SIG-M5 treated with dmso at 0.1 percent for 504 hours (cell line): ENCODE data around the gene ZNF579.
"Not testable (repeated sequence)": the region's sequence is repeated elsewhere in the genome, so short reads cannot be mapped to it uniquely, and the experiment has no call there.

Experiments used
- DNase-seq: peaks from one replicate; lab custom pipeline; 2025; ENCODE audit not compliant: unreplicated experiment; lab: John Stamatoyannopoulos, UW

The ZNF579 gene

DNA sequence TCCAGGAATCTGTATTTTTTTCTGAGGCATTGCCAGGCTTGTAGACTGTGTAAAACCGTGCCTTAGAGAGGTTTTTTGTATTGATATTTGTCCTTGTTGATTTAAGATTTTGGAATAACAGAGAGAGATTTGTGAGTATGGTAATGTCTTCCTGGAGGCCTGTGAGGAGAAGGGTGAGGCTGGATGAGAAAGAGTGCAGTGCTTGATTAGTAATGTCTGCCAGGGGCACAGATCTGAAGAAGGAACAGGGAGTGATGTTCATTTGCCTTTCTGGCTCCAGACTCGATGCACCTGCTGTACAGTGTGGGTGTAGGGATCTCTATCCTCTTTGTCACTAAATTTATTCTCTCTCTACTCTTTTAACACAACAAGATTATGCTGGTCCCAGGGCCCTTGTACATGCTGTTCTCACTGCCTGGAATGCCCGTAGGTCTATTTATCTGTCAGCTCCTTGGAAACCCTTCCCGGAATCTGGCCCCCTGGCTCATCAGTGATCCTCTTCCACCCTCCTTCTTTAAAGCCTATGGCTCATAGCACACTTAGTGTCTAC lies 14.4 kb upstream of the ZNF579 start:
- no peak for DNase-seq

DNA sequence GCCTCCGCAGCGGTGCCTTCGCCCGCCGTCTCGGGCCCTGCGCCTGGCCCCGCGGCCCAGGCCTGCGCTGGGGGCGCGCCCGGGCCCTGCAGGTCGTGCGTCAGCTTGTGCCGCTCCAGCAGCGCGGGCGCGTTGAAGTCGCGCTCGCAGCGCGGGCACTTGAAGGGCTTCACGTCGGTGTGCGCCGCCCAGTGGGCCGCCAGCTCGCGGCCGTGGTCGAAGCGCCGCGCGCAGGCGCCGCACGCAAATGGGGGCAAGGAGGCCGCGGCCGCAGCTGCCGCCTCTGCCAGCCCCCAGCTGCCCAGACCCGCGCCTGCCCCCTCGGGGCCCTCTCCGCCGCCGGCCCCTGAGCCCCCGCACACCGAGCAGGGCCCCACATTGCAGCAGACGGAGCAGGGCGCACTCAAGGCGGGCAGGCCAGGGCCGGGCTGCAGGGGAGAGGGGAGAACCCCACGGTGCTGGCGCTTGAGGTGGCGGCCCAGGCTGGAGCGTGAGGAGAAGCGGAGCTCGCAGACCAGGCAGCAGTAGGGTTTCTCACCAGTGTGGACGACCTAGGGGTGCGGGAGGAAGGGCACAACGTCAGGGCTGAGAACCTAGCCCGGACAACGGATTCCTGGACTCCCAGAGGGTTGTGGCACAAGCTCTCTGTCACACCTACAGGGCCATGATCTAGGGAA lies 12.6 kb upstream of the ZNF579 start:
- no peak for DNase-seq

DNA sequence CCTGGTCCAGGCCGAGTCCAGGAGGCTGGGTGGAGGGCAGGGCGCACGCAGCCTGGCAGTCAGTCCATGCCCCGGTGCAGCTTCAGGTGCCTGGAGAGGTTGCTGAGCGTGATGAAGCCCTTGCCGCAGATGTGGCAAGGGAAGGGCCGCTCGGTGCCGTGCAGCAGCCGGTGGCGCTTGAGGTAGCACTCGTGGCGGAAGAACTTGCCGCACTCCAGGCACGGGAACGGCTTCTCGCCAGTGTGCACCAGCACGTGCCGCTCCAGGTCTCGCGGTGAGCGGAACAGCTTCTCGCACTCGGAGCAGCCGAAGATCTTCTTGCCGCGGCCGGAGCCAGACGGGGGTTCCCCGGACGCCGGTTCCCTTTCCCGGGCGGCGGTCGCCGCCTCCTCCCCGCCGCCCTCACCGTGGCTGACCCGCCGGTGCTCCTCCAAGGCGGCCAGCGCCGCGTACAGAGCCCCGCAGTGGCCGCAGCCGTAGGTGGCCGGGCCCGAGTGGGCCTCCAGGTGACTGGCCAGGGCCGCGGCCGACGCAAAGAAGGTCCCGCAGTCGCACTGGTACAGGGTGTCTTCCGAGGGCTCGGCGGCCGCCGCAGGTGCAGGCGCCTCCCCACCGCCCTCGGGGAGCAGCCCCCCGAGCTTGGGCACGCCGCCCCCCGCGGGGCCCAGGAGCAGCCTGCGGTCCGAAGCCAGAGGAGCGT lies 11.9 kb upstream of the ZNF579 start:
- DNase-seq, result no peak

DNA sequence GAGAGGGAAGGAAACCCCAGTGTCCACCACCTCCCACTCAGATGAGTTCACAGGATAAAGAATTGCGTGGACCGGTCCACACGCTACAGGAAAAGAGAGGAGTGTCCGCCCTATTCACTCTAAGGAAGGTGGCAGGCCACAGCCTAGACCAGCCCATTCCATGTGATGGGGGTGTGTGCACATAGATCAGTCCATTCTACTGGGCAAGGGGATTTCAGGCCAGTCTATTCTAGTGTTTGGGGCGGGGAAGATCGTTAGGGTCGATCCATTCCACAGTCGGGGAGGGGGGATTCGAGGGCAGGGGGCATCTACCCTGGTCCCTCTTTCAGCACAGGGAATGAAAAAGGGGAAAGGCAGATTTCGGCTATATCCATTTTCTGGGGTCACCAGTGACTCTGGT lies 10.9 kb upstream of the ZNF579 start:
- DNase-seq, result no peak

DNA sequence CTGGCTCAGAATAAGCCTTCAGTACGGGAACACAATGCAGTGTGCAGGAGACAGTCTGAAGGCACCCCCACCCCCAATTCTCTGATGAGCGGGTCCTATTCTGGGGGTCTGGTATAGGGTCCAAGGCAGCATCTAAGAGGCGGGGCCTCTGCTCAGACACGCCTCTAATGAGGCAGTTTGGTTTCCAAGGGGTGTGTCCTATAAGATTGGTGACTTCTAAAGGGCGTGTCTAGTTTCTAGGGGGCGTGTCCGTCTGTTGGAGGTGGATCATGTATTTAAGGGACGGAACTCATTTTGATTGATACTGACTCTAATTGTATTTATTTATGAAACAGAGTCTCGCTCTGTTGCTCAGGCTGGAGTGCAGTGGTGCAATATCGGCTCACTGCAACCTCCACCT lies 10.0 kb upstream of the ZNF579 start:
- peak; percentile 32 for DNase-seq

DNA sequence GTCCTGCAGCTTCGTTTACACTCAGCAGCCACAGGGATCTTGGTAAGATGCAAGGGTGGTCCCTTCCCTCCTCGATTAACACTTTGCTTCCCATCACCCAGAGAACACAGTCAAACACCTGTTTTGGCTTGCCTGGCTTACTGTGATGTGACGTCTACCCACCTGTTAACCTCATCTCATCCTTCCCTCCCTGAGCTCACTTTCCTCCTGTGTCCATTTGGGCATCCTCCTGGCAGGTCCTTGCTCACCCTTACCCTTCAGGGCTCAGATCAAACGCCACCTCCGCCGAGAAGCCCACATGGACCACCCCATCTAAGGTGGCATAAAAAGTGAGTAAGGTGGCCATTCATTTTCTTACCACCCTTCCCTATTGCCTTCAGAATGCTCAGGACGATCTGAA lies 9.5 kb upstream of the ZNF579 start:
- DNase-seq, result no peak

DNA sequence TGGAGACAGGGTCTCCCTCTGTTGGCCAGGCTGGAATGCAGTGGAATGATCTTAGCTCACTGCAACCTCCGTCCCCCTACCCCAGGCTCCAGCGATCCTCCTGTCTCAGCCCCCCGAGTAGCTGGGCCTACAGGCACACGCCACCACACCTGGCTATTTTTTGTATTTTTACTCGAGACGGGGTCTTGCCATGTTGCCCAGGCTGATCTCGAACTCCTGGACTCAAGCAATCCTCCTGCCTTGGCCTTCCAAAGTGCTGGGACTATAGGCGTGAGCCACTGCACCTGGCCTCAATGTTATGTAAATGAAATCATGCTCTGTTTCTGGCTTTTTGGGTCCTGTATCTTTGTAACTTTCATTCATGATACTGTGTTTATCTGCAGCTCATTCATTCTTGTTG lies 8.1 kb upstream of the ZNF579 start:
- no peak for DNase-seq

DNA sequence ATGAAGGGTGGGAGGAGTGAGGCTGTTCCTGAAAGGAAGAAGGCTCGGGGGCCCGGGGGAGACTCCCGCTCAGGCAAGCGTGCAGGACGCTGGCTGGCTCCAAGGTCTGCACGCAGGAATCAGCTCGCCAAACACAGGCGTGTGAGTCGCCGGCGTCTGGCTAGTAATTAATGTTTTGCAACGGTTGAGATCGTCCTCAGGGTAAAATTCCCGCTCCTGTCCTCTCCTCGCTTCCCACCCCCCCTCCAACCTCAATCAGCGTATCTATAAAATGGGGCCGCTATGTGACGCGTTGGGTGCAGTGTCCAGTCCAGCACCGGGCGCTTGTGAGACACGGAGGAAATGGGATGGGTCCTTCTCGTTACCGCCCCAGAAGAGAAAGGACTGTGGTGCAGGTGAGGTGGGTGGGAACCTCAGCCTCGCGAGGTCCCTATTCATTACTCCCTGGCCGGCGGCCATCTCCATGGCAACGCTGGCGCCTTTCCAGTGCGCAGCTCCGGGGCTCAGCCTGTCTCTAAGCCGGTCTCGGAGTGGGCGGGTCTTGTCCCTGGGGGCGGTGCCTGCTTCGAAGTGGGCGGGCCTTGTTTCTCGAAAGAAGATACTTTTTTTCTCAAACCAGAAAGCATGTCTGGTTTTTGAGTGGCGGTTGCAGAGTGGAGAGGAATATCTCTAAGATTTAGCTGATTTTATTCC lies 6.5 kb upstream of the ZNF579 start:
- DNase-seq, result peak; percentile 79

DNA sequence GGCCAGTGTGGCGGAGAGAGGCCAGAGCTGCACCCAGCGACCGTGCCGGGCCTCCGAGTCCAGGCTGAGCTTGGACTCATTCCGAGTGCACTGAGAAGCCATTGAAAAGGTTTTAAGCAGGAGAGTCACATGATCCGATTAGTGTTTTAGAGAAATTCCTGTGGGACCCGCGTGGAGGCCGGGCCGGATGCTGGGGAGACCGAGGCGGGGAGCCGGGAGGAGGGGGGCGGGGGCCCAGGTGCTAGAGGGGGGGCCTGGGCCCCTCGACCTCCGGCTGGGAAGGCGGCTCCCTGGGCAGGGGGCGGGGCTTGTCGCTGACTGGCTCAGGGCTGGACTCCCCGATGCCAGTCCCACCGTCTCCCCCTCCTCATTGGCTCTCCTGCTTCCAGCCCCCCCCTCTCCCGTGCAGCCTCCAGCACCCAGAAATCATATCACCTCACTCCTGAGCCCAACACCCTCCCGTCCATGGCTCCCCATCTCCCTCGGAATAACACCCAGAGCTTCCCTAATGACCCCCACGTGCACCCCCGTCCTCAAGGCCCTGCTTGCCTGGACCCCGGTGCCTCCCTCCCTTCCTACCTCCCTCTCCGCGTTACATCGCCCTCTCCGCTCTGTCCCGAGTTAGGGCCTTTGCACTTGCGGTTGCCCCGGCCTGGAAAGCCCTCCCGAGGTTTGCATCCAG lies 5.2 kb upstream of the ZNF579 start:
- DNase-seq, result no peak

DNA sequence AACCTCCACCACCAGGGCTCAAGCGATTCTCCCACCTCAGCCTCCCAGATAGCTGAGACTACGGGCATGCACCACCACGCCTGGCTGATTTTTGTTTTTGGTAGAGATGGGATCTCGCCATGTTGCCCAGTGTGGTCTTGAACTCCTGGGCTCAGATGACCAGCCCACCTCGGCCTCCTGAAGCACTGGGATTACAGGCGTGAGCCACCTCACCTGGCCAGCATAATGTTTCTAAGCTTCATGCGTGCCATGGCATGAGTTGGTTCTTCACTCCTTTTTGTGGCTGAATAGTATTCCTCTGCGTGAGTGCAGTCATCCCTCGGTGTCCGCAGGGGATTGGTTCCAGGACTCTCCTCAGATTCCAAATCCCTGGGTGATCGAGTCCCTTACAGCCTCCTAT lies 4.2 kb upstream of the ZNF579 start:
- no peak for DNase-seq

DNA sequence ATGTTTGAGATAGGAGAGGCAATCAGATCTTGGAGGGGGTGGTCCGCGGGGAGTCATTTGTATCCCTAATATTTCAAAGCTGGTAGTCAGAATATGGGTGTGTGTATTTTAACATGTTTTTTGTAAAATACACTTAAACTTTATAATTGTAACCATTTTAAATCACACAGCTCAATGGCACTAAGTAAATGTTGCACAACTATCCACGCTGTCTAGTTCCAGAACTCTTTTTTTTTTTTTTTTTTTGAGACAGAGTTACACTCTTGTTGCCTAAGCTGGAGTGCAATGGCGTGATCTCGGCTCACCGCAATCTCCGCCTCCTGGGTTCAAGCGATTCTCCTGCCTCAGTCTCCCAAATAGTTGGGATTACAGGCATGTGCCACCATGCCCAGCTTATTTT lies 3.2 kb upstream of the ZNF579 start:
- not testable (repeated sequence) for DNase-seq

DNA sequence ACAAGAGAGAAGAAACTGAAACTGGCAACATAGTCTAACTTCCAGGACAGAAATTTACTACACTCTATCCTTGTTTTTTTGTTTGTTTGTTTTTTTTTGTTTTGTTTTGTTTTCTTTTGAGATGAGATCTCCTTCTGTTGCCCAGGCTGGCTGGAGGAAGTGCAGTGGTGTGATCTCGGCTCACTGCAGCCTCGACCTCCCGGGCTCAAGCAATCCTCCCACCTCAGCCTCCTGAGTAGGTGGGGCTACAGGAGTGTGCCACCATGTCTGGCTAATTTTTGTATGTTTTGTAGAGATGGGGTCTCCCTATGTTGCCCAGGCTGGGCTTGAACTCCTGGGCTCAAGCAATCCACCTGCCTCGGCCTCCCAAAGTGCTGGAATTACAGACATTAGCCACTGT lies 1.6 kb upstream of the ZNF579 start:
- DNase-seq, result not testable (repeated sequence)

DNA sequence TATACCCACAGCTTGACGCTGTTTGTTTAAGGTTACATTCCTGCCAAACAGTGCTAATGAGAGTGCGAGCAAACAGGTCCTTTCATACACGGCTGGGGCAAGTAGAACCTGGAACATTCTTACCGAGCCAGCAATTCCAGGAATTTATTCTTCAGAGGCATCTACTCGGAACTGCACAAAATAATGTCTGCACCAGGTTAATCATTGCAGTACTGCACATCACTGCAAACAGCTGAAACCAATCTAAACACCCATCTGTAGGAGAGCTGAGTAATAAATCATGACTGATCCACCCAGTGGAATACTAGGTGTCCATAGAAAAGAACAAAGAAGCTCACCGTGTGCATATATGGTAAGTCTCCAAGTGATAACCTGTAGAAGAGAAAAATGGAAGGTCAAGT lies 1.2 kb upstream of the ZNF579 start:
- no peak for DNase-seq

DNA sequence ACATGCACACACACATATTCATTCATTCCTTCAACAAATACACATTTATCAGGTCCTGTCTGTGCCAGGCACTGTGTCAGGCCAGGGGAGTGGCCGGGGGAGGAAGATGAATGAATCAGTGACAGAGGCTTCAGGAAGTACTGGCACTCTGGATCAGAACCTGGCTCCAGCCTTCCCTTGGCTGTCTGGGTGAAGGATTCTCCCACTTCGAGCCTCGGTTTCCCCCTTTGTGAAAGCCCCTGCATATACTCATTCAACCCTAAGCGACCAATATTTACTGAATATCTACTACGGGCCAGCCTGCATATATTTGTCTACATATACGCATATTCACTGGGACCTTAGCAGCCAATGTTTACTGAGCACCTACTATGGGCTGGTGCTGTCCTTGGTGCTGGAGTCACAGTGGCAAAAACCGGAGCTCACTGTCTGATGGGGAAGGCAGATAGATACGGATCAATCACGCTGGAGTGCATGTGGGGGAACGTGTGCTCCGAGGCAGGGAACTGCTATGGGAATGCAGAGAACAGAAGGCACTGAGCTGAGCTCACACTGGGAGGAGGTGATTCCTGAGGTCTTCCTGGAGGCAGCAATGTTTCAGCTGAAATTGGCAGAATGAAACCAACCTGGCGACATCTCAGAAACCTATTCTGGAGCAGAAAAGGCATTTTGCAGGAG lies 636 bp upstream of the ZNF579 start:
- DNase-seq, result no peak

DNA sequence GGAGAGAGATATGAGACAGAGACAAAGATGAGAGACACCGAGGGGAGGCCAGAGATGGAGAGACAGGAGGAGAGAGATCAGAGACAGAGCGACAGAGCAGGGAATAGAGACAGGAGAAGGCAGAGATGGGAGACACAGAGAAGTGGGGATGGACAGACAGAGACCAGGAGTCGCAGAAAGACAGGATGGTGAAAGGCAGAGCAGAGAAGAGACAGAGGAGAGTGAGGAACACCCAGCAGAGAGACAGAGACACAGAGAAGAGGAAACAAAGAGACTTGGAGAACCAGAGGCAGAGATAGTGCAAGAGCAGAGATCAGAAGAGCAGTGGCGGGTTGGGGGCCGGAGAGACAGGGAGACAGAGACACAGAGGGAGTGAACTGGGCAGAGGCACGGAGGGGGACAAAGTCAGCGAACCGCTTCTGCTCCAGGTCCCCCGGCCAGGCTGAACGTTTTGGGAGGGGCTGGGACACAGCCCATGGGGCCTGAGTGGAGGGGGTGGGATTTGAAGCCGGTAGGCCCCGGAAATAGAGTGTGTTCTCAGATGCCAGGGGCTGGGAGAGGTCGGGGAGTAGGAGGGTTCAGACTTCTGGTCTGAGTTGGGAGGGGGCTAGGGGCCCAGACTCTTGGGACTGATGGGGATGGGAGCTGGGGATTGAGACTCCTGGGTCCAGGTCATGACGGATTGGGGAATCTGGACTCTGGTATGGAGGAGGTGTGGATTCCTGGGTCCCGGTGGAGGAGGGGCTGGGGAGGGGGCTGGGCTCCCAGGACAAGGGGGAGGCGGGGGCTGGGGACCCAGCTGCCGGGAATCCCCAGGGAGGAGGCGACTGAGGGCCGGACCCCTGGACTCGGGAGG lies 654 bp downstream of the ZNF579 start:
- DNase-seq, result no peak

DNA sequence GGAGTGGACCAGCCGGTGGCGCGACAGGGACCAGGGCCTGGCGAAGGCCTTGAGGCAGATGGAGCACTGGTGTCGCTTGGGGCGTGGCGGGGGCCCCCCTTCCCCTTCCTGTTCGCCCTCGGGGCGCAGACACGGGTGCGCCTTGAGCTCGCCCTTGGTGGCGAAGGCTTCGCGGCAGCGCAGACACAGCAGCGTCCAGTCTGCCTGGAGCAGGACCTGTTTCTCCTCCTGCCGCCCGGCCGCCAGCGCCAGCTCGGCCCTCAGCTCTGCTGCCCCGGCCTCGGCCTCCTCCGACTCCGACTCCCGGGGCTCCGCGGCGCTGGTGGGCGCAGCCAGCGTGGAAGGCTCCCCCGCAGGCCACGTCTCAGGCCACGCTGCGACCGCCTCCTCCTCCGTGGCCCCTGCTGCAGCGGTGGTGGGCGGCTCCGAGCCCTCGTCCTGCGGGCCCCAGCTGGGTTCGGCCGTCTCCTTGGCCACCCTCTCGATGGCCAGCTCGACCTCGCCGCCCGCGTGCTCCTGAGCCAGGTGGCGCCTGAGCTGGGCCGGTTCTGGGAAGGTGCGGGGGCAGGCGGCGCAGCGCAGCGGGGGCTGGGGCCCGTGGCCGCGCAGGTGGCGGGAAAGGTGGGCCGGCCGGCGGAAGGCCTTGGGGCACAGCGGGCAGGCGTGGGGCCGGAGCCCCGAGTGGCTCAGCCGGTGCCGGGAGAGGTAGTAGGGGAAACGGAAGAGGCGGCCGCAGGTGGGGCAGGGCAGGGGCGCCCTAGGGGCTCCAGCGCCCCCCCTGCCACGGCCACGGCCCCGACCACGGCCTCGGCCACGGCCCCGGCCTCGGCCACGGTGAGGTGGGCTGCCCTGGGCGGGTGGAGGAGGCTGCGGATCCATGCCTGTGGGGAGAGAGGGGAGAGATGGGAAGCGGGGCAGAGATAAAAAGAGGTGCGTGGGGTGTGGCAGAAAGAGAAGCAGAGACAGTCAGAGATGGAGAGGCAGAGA lies 1.6 kb downstream of the ZNF579 start:
- DNase-seq, result no peak

DNA sequence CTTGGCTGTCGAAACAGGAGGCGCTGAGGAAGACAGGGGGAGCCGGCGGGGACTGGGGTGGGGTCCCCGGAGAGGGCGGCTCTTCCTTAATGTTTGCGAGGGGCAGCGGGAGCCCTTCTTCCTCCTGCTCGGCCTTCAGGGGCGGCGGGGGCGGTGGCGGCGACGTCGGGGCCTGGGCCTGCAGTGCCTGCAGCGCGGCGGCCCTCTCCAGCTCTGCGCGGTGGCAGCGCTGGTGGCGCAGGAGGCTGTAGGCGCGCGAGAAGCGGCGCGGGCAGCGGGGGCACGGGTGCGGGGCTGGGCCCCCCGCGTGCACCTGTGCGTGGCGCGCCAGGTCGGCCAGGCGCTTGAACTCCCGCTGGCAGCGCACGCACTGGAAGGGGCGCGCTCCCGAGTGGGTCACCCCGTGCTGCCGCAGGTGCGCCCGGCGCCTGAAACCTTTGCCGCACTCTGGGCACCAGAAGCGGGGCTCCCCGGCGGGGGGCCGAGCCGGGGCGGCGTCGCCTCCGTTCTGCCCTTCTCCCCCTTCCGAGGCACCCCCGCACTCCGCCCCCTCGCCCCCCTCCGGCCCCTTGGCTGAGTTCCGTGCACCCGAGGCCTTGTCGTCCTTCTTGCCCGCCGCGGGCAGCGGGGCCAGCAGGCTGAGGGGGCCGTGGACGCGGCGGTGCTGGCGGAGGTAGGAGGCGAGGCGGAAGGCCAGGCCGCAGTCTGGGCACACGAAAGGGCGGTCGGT lies 2.5 kb downstream of the ZNF579 start:
- DNase-seq, result no peak

DNA sequence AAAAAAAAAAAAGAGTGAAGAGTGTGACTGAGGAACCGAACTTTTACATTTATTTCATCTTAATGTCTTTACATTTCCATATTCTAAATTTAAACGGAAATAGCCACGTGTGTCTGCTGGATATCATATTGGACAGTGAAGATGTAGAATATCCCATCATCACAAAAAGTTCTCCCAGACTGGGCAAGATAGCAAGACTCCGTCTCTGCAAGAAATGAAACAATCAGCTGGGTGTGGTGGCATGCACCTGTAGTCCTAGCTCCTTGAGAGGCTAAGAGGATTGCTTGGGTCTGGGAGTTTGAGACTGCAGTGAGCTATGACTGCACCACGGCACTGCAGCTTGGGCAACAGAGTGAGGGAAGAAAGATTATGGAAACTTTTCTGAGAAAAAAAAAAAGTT lies 3.9 kb downstream of the ZNF579 start:
- no peak for DNase-seq
